HepG2 (cell line): ENCODE results near the gene PPM1H. TPM values are rescaled to one million over a fixed set of nuclear protein-coding genes. Genes with fewer than 3 reads are reported as not detected.
A peak's percentile ranks its signal among the peaks of the same experiment; 100 is the strongest.

Source experiments
- CCAR2 ChIP-seq: fragments of 200-400 bp; formaldehyde crosslinking; optimal IDR thresholded peaks from 2 replicates; pipeline ENCODE3; 2018; ENCODE audit warnings: low read depth, mild to moderate bottlenecking, low read length, moderate library complexity
- CEBPB ChIP-seq: IDR thresholded peaks from 2 replicates; pipeline ENCODE4 v1.6.1; 2011; ENCODE audit warnings: low read depth, low read length, improper control_type of control experiment, borderline replicate concordance
- NONO ChIP-seq, 2 experiments: fragments of 450-650 bp in 1 of 2; sonication (generic) in 1 of 2; formaldehyde crosslinking in 1 of 2; IDR thresholded peaks in 1 of 2; conservative IDR thresholded peaks in 1 of 2; 2 replicates each; pipeline versions ENCODE4 v1.6.1 to v1.8.0; 2017 to 2022; ENCODE audit warnings: mild to moderate bottlenecking in 1 of 2, missing genetic modification reagents in 1 of 2, moderate library complexity in 1 of 2
- NR2C2 ChIP-seq: sonication (generic); formaldehyde crosslinking; IDR thresholded peaks from 2 replicates; pipeline ENCODE4 v1.4.0; 2020; ENCODE audit warnings: missing genetic modification reagents, mild to moderate bottlenecking, moderate library complexity, borderline replicate concordance
- NRL ChIP-seq: sonication (generic); formaldehyde crosslinking; IDR thresholded peaks from 2 replicates; pipeline ENCODE4 v1.5.0; 2020; ENCODE audit warnings: missing genetic modification reagents, mild to moderate bottlenecking, moderate library complexity, borderline replicate concordance
- ONECUT2 ChIP-seq: sonication (generic); formaldehyde crosslinking; IDR thresholded peaks from 2 replicates; pipeline ENCODE4 v1.4.0; 2020; ENCODE audit warnings: missing genetic modification reagents
- RCOR2 ChIP-seq: IDR thresholded peaks from 2 replicates; pipeline ENCODE4 v1.6.1; 2016; ENCODE audit warnings: missing biosample characterization, missing genetic modification reagents
- RFX3 ChIP-seq: IDR thresholded peaks from 2 replicates; pipeline ENCODE4 v1.6.1; 2016; ENCODE audit warnings: missing biosample characterization, missing genetic modification reagents
- SIX1 ChIP-seq: sonication (generic); formaldehyde crosslinking; IDR thresholded peaks from 2 replicates; pipeline ENCODE4 v1.4.0; 2020; ENCODE audit warnings: missing genetic modification reagents, borderline replicate concordance
- TARDBP ChIP-seq: sonication (generic); formaldehyde crosslinking; IDR thresholded peaks from 2 replicates; pipeline ENCODE4 v1.8.0; 2022; ENCODE audit warnings: mild to moderate bottlenecking, missing genetic modification reagents
- TBX3 ChIP-seq: fragments of 450-650 bp; IDR thresholded peaks from 2 replicates; pipeline ENCODE4 v1.6.1; 2017; ENCODE audit warnings: antibody characterized with exemption, mild to moderate bottlenecking, inconsistent platforms, borderline replicate concordance
- ZFP41 ChIP-seq: sonication (generic); formaldehyde crosslinking; IDR thresholded peaks from 2 replicates; pipeline ENCODE4 v1.4.0; 2020; ENCODE audit warnings: mild to moderate bottlenecking, missing genetic modification reagents, borderline replicate concordance
- ZFY ChIP-seq: sonication (generic); formaldehyde crosslinking; IDR thresholded peaks from 2 replicates; pipeline ENCODE4 v1.4.0; 2020; ENCODE audit warnings: missing genetic modification reagents
- ZNF30 ChIP-seq: sonication (generic); formaldehyde crosslinking; IDR thresholded peaks from 2 replicates; pipeline ENCODE4 v1.5.0; 2020; ENCODE audit warnings: mild to moderate bottlenecking, missing genetic modification reagents
- ZNF501 ChIP-seq: sonication (generic); formaldehyde crosslinking; IDR thresholded peaks from 2 replicates; pipeline ENCODE4 v1.5.1; 2020; ENCODE audit warnings: mild to moderate bottlenecking, moderate library complexity, missing genetic modification reagents
- ZNF709 ChIP-seq: sonication (generic); formaldehyde crosslinking; IDR thresholded peaks from 2 replicates; pipeline ENCODE4 v1.5.0; 2020; ENCODE audit warnings: mild to moderate bottlenecking, missing genetic modification reagents
- ZNF746 ChIP-seq: sonication (generic); formaldehyde crosslinking; IDR thresholded peaks from 2 replicates; pipeline ENCODE4 v1.8.0; 2022; ENCODE audit warnings: mild to moderate bottlenecking, missing genetic modification reagents
- ZNF749 ChIP-seq: sonication (generic); formaldehyde crosslinking; IDR thresholded peaks from 2 replicates; pipeline ENCODE4 v1.8.0; 2022; ENCODE audit warnings: mild to moderate bottlenecking, missing genetic modification reagents, moderate library complexity, borderline replicate concordance
- ZNF841 ChIP-seq: sonication (generic); formaldehyde crosslinking; IDR thresholded peaks from 2 replicates; pipeline ENCODE4 v1.8.1; 2023; ENCODE audit warnings: missing genetic modification reagents, borderline replicate concordance
- polyA plus RNA-seq, 8 experiments: library from polyadenylated mRNA; depleted of rRNA in 3 of 8; stranded (reverse) in 7 of 8; unstranded in 1 of 8; fragments of >200 nt; fragmentation: Illumina TruSeq in 4 of 8; extraction: Trizol in 4 of 8; gene quantifications; 2 replicates each; pipeline versions ENCODE4 v1.2.1 to v1.2.3, GENCODE V29; 2011 to 2016; ENCODE audit warnings: low read depth in 4 of 8, missing spikeins in 1 of 8, mixed read lengths in 1 of 8; ENCODE audit not compliant: insufficient read depth in 1 of 8
- total RNA-seq, 5 experiments: library from RNA; depleted of rRNA; stranded (reverse); fragments of >200 nt; fragmentation: Illumina TruSeq; extraction: Trizol; gene quantifications; 2 replicates each; pipeline ENCODE4 v1.2.3, GENCODE V29; 2016; ENCODE audit warnings: low read depth in 1 of 5
- TF ChIP-seq, protein P1 (sequence below): sonication (generic); formaldehyde crosslinking; IDR thresholded peaks from 2 replicates; pipeline ENCODE4 v1.4.0; 2020; ENCODE audit warnings: missing genetic modification reagents
- TF ChIP-seq, protein P2 (sequence below): sonication (generic); formaldehyde crosslinking; IDR thresholded peaks from 2 replicates; pipeline ENCODE4 v1.5.0; 2020; ENCODE audit warnings: mild to moderate bottlenecking, missing genetic modification reagents, moderate library complexity
- TF ChIP-seq, protein P3 (sequence below): IDR thresholded peaks from 2 replicates; pipeline ENCODE4 v1.6.1; 2016; ENCODE audit warnings: control low read depth
- TF ChIP-seq, protein P4 (sequence below): IDR thresholded peaks from 2 replicates; pipeline ENCODE4 v1.6.1; 2018; ENCODE audit warnings: missing genetic modification reagents

Gene PPM1H
- total and polyA plus RNA-seq, 2 of the 13 experiments (the other 11 are each of a cell fraction or from before 2014, with no cell fraction given), result 29.1 to 38.1 TPM

DNA sequence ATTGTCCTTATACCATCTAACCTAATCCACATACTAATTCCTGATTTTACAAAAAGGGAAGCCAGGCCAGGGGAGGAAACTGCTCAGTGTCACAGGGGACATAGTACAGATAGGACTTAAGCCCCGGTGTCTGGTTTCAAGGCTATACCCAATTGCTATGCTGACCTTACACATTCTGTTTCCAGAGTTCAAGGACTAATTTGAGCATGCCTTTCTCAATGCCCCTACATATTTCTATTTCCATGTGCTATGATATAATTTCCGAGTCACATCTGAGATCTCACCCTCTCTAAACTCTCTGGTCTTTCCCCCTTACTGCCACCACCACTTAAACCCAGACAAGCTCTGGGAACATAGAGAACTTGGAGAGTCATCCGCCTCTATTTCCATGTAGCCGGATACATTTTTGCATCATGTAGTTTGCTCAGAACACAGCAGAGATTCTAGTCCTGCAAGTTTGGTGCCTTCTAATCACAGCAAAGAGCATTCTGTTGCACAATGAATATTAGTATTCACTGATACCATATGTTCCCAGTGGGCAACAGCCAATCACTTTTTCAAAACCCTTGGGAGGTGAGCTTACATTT lies 34.2 kb downstream of the PPM1H start (continued):
- TF ChIP-seq ZNF749 (CRISPR knock-in tag), result no peak
- no peak for TF ChIP-seq ZNF709 (CRISPR knock-in tag)
- TF ChIP-seq ZNF841 (CRISPR knock-in tag), result no peak
- TF ChIP-seq ZFP41 (CRISPR knock-in tag), result no peak
- TF ChIP-seq, protein P1, sequence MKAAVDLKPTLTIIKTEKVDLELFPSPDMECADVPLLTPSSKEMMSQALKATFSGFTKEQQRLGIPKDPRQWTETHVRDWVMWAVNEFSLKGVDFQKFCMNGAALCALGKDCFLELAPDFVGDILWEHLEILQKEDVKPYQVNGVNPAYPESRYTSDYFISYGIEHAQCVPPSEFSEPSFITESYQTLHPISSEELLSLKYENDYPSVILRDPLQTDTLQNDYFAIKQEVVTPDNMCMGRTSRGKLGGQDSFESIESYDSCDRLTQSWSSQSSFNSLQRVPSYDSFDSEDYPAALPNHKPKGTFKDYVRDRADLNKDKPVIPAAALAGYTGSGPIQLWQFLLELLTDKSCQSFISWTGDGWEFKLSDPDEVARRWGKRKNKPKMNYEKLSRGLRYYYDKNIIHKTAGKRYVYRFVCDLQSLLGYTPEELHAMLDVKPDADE, result no peak
- peak; percentile 75; the same call in 1 of the 2 replicates for TF ChIP-seq NR2C2 (CRISPR knock-in tag)
- TF ChIP-seq RFX3 (CRISPR knock-in tag), result no peak
- TF ChIP-seq TBX3, result peak; percentile 31; the same call in 1 of the 2 replicates
- TF ChIP-seq CCAR2, result no peak
- no peak for TF ChIP-seq ZNF30 (CRISPR knock-in tag)
- no peak for TF ChIP-seq ONECUT2
- TF ChIP-seq RCOR2, result peak; percentile 79
- peak; percentile 49; the same call in 1 of the 2 replicates for TF ChIP-seq TARDBP (CRISPR knock-in tag)
- no peak for TF ChIP-seq NONO (IDR thresholded peaks at IDR 0.05)
- peak; percentile 53 for TF ChIP-seq NONO (CRISPR knock-in tag; conservative IDR thresholded peaks at IDR 0.05)
- no peak for TF ChIP-seq ZNF746 (CRISPR knock-in tag)
- TF ChIP-seq NRL (CRISPR knock-in tag), result no peak
- TF ChIP-seq, protein P2, sequence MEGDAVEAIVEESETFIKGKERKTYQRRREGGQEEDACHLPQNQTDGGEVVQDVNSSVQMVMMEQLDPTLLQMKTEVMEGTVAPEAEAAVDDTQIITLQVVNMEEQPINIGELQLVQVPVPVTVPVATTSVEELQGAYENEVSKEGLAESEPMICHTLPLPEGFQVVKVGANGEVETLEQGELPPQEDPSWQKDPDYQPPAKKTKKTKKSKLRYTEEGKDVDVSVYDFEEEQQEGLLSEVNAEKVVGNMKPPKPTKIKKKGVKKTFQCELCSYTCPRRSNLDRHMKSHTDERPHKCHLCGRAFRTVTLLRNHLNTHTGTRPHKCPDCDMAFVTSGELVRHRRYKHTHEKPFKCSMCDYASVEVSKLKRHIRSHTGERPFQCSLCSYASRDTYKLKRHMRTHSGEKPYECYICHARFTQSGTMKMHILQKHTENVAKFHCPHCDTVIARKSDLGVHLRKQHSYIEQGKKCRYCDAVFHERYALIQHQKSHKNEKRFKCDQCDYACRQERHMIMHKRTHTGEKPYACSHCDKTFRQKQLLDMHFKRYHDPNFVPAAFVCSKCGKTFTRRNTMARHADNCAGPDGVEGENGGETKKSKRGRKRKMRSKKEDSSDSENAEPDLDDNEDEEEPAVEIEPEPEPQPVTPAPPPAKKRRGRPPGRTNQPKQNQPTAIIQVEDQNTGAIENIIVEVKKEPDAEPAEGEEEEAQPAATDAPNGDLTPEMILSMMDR, result no peak
- TF ChIP-seq, protein P3, sequence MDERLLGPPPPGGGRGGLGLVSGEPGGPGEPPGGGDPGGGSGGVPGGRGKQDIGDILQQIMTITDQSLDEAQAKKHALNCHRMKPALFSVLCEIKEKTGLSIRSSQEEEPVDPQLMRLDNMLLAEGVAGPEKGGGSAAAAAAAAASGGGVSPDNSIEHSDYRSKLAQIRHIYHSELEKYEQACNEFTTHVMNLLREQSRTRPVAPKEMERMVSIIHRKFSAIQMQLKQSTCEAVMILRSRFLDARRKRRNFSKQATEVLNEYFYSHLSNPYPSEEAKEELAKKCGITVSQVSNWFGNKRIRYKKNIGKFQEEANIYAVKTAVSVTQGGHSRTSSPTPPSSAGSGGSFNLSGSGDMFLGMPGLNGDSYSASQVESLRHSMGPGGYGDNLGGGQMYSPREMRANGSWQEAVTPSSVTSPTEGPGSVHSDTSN, result no peak
- TF ChIP-seq SIX1 (CRISPR knock-in tag), result peak; percentile 96
- TF ChIP-seq ZNF501 (CRISPR knock-in tag), result no peak
- TF ChIP-seq CEBPB, result peak; percentile 73
- TF ChIP-seq, protein P4, sequence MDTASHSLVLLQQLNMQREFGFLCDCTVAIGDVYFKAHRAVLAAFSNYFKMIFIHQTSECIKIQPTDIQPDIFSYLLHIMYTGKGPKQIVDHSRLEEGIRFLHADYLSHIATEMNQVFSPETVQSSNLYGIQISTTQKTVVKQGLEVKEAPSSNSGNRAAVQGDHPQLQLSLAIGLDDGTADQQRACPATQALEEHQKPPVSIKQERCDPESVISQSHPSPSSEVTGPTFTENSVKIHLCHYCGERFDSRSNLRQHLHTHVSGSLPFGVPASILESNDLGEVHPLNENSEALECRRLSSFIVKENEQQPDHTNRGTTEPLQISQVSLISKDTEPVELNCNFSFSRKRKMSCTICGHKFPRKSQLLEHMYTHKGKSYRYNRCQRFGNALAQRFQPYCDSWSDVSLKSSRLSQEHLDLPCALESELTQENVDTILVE (CRISPR knock-in tag), result no peak
- TF ChIP-seq ZFY (CRISPR knock-in tag), result no peak
